RKO (cell line): ENCODE results near the gene SEMA3D.
"Not testable (repeated sequence)": the region's sequence is repeated elsewhere in the genome, so short reads cannot be mapped to it uniquely, and the experiment has no call there.

Experiments used
- DNase-seq: peaks from one replicate; pipeline ENCODE4 v3.0.0-alpha.2; 2016; ENCODE audit warnings: low spot score

Gene SEMA3D

DNA sequence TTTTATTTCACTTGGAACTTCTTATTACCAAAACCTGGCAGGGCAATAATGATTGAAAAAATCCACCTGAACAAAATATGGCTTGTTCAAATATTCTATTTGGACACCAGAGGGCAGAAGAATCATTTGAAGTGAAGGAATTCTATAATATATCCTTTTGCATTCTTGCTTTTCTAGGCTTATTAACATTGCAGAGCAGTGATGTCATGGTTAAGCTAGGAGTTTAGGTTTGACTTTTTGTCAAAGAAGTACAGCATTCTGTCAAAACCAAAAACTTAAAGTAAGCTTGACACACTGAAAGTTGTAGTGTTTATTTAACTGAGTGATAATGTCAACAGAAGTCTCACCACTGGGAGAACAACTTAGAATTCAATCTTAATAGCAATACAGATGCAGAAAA lies 156.0 kb downstream of the SEMA3D start:
- DNase-seq = peak; percentile 71

DNA sequence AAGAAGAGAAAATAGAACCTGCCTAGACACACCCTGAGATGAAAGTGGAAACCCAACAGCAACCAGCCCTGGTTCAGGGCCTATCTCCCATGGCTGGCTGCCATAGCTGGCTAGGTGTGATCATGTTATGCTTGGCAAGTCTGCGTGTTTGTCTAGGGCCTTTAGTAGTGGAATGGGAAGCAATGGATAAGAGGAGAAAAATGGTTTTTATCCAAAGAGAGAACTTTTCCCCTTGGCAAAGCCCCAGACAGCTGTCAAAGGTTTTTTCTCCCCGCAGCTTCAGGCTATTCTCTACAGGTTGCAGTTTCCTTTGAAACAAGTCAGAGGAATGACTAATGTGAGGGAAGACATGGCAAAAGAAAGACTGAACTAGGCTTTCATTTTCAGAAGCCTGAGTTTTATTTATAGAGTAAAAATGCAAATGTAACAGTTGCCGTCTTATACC lies 161.5 kb downstream of the SEMA3D start:
- no peak for DNase-seq

DNA sequence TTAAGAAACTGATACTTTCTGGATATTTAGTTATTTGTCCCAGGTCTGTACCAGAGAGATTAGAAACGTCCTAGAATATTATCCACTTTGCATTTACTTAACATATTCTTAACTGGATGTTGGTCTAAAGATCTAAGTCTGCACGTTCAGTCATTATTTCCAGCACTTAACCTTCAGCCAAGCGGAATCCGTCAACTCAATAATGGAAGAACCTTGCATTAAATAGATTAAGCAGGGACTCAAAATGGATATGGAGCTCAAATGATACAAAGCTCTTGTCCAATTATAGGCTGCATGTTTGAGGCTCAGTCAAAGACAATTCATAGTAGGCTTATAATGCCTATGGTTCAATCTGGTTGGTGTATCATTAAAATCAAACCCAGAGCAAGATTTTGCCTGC lies 162.9 kb downstream of the SEMA3D start:
- DNase-seq = no peak

DNA sequence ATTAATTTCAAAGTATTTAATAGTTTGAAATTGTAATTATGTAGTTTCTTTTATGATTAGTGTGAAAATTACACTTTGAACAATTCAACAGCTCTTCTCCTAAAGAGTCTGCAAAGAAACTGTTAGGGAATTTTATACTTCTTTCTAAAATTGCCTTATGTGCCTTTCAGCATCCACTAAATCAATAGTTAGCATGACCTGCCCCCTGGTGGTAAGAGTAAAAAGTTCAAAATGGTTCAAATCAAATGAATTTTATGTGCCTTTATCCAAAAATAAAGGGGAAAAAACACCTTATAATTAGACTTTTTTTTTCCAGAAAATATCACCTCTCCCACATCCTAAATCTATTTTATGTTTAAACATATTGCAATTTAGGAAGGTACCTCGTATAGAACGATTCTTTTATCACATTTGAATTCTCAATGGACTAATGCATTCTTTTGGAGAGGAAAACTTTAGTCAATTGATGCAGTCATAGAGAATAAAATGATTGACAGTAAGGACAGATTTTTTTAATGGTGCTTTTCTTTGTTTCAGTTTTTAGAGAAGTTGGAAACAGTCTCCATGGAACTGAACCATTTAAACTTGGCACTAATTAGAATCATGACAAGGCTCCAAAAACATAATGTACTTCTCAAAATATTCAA lies 163.7 kb downstream of the SEMA3D start:
- peak; percentile 79 for DNase-seq

DNA sequence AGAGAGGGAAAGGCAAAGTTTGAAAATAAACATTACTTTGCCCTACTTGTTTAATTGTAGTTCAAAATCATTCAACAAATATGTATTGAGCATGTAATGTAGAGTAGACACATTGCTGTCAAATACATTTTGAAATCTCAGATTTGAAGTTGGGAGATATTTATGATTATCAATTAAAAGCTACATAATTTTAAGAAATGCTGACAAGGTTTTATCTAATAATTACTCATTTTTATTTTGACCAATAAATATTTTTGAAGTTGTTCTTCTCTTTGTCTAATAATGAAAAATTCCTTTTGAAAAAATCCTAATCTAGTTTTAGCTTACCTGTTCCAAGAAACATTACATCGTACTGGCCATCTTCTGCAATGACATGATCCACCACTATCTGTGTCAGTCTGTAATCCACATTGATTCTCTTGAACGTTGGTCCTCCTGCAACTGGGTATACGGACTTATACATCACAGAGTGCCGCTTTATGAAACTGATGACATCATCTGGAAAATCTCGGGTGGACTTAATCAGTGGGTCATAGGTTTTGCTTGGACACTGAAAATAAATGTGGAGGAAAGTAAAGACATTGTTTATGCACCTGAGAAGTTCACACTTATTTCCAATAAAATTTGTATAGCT lies 164.7 kb downstream of the SEMA3D start:
- DNase-seq = peak; percentile 94

DNA sequence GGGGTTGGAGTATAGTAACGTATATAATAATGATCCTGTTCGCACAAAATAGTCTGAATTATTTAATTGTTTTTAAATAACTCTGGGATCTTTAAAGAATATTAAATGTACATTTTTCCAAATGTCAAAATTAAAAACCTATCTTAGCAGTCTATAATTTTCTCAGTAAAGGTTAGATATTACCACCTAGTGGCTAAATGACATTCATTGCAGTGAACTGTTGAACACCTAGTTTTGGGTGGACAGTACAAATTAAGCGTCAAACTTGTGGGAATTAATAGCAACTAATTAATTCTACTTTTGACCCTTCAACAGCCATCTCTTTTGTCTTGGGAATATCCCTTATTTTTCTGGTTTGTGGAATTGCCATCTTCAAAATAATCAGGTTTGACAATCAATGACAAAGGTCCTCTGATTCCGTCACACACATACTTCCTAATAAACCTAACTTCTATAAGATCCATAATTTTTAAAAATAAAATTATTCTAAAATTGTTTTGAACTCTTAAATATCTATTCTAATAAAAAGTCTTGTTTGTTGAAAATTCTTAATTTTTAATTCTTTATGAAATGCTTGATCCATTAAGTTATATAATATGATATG lies 165.7 kb downstream of the SEMA3D start:
- DNase-seq = peak; percentile 79

DNA sequence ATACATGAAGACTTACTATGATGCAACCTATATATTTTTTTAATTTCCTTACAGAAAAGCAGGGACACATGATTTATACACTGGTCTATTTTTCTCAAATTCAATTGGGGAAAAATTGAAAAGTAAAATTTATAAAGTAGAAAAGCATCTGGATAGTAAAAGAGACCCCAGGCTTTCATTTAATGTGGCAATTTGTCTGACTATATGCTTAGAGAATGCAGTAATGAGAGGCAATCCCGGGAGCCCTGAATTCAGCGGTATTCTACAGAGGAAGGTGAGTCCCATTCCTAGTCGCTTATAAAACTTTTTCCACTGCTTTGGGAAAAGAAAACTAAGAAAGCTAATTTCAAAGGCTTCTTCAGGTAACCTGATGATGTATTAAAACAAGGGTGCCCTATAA lies 167.1 kb downstream of the SEMA3D start:
- peak; percentile 38 for DNase-seq

DNA sequence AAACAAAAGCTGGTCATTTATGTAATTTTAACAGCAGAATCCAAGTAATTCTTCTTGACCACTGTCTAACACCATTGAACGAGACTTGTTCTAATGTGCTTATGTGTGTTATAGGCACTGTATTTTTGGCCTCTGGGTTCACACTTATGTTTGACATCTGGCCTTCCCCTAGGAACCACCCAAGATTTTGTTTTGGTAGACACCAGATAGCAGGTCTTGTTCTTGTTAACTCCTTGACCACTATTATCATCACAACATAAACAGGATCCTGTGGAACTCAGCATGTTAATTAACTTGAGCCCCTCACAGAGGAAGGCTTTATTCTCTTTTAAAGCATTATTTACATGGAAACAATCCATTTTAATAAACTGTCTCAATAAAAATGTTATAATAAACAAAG lies 167.7 kb downstream of the SEMA3D start:
- peak; percentile 83 for DNase-seq

DNA sequence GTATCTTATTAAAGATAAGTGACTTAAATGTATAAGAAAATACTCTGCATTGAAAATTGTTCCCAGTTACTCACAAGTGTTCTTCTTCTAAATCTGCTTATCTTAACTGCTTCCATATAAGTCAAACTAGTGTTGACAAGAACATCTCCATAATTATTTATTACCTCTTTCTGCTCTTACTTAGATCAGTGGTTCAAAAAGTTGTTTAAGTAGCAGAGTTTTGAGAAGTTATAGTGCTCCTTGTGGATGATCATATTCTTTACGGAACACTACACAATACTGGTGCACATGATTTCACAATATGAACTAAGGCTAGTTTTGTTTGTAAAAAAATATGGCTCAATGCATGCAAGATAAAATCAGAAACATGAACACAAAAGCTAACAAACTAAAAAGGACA lies 168.4 kb downstream of the SEMA3D start:
- DNase-seq = peak; percentile 74

DNA sequence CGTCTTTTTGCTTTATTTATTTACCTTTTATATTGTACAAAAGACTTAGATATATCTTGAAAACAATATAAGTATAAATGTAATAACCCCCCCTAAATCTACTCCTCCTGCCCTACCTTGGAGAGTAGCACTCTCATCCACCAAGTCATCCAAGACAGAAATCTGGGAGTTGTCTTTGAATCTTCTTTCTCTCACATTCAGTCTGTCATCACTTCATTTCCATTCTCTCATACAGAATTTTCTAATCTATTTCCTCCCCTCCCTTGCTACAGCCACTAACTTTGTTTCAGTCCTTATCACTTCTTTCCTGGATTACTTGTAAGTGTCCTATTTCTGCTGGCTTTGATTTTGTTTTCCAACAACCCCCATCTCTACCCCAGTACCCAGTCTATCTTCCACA lies 170.6 kb downstream of the SEMA3D start:
- peak; percentile 53 for DNase-seq

DNA sequence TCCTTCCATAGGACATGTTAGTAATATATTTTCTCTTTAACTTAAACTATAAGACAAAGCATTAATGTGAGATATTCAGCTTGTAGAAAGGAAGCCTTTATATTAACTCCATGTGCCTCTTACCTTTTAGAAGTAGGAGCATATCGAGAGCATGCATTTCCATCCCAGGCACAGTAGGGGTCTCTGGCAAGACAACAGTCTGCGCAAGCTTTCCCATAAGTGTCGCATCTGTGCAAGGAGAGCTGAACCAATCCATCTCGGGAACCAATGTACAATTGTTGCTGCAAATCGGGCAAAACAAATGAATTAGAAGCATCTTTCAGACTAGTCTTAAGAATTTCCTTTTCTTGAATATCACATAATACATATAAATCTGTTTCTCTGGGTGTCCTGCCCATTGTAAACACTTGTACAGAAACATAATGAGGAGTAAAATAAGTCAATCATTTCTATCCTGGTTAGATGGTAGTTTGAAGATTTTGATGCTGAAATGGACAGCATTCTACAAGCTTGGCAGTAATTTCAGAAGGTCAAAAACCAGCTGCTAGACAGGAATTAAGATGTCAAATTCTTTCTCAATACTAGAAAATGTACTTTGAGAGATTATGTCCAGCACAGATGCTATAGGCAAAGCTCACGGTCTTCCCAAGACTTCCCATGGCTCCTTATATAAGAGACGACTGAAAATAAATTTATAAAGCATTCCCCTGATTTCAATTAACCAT lies 171.8 kb downstream of the SEMA3D start:
- DNase-seq = peak; percentile 90

DNA sequence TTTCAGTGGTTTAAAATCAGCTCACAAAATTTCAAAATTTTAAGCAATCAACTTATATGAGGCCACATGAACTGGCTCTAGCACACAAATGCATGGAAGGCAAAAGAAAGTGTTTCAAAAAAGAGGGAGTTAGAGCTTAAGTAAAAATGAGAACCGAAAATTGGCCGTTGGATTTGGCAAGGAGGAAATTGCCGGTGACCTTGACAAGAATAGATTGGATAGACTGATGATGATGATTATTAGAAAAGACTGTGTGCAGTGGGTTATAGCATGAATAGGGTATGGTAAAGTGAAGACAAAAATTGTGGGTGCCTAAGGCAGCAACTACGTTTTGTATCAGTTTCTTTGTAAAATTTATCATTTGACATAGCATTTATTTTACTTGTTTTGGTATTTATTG lies 175.7 kb downstream of the SEMA3D start:
- DNase-seq = peak; percentile 53

DNA sequence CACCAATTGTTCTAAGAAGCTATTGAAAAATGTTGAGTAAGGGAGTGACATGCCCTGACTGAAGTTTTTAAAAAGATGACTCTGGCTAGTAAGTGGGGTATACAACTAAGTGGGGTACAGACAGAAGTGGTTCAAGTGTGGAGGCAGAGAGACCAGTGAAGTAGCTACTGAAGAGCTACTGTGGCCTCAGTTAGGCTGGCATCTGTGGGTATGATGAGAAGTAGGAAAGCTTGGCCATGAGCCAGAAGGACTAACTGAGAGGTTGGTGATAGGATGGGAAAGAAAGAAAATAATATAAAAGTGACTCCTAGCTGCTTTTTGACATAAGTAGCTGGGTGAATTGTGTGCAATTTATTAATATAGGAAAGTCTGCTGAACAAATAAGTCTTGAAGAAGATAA lies 176.6 kb downstream of the SEMA3D start:
- peak; percentile 82 for DNase-seq

DNA sequence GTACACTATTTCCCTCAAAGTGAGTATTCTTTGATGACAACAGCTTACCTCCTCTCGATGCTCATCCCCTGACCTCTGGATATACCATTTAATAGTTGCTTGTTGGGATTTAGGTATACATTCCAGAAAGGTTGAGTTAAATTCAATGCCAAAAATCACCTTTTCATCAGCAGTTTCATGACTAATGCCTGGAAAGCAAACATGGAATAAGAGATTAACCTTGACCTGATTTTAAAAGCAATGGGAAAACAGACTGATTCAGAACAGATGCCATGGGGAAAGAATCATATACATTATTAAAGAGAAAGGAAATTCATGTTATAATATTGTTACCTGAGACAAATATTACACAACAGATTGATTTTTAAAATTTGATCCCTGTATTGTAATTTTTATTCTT lies 180.1 kb downstream of the SEMA3D start:
- DNase-seq = no peak

DNA sequence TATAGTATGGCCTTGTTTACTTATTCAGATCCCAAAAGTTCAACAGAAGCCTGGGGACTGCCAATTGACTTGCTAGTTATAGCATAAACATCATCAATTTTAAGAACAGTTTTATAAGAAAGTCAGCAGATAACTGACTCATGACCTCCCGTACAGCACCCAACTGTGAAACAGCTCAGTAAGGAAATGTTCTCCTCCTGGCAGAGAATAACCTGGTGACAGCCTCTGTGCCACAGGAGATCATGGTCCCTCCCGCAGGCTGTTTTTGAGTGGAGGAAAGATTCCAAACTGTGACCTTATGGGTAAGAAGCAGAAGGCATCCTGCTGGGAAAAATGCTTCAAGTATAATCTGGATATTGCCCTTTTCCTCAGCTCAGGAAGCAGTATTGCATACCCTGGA lies 182.5 kb downstream of the SEMA3D start:
- DNase-seq = peak; percentile 61

DNA sequence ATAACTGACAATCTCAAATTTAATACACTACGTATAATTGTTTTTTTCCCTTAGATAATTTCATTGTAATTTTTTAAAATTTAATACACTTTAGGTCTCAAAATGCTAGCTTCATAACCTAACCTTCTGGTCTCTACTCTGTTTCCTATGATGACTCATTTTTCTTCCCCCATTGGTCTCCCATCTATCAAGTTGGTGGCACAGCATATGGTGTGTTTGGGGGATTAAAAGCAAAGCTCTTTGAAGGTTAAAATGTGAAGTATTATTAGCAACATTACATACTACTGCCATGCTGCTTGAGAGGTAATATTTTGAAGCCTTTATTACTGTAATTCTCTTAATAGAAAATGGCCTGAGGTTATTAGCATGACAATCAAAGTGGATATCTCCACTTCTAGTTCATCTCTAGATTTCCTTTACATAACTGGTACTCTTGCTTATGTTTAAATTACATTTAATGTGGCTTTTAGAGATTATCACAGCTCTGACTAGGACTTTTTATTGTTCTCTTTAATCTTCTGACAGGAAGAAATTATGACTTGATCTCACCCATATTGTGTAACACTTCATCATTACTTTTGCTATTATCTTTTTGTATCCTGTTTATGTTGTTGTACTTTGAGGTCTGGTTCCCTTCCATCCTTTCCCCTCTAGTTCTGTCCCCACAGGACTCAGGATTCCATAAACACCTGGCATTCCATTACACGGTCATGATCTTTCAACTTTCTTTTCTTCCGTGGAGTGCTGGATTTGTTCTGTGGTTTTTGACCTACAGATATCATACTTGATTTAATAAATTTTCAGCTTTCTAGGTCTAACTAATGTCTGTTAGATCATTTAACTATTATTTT lies 185.1 kb downstream of the SEMA3D start:
- no peak for DNase-seq

DNA sequence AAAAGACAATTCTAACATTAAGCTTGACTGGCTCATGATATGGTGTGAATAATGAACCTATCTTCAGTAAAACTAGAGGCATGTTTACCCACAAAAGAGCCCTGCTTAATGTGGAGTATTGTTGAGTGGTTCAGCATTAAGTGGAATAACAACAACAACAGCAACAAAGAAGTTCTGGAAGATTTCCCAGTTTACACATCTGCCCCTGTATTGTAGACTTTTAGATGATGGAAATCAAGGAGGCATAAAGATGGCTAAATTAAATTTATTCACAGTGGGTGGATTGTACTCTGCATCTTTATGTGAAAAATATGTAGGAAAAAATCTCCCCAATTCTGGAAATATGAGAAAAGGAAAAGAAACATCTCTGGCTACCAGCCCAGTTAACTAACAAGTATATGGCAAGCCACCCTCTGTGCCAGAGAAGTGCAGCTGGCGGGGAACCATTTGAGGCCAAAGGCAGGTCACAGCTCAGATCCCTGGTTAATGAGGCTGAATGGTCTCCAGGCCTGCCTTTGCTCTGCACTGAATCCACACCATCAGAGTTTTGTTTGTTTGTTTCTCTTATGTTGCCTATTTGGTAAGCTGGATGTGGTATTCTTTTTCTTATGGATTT lies 186.0 kb downstream of the SEMA3D start:
- DNase-seq = no peak

DNA sequence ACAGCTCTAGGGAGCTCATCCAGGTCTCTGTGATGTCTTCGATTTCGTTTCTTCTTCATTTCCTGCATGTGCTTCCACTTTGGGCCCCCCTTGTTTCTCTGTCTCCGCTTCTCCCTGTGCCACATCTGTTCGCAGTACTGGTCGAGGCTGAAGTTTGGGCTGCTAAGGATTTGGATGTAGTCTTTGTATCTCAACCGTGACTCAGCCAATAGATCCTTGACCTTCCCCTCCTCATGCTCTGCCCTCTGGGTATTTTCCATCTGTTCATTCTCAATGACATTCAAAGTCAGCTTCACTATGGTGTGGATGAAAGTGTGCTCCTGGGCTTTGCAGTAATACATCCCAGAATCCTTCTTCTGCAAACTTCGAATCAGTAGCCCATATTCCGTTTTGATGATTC lies 187.4 kb downstream of the SEMA3D start:
- no peak for DNase-seq

DNA sequence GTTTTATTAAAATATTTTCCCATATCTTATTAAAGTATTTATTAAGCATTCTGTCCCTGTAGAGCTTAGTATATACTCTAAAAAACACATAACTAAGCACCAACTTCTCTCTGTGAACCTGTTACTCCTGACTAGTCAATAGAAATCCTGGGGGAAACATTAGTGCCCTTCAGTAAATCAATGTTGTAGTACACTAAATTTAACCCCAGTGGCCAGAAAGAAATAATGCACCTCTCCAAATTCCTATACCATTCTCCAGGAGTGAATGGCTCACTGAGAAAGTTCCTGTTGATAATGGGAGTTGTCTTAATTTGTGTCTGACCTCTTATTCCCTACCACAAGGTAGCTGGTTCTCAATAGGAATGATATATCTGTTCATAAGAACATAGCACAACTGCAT lies 188.2 kb downstream of the SEMA3D start:
- peak; percentile 69 for DNase-seq

DNA sequence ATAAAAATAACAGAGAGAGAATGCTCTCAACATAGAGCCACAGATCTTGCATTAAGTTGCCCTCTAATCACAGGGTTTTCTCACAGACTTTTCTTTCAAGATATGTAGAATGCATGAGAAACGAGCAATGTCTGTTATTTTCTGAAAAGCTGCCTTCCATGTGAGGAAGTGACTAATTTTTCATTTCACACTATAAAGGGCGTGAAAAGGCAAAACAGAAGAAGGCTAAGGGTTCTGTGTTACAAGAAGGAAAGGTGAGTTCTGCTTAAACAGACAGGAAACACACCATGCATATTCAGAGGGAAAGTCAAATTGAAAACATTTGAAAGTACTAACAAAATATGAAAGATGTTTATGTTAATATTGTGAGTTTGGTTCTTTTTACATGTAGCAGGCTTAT lies 189.2 kb downstream of the SEMA3D start:
- DNase-seq = no peak

DNA sequence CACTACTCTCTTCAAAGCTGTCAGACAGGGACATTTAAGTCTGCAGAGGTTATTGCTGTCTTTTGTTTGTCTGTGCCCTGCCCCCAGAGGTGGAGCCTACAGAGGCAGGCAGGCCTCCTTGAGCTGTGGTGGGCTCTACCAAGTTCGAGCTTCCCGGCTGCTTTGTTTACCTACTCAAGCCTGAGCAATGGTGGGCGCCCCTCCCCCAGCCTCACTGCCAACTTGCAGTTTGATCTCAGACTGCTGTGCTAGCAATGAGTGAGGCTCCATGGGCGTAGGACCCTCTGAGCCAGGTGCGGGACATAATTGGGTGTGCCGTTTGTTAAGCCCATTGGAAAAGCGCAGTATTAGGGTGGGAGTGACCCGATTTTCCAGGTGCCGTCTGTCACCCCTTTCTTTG lies 193.9 kb downstream of the SEMA3D start:
- not testable (repeated sequence) for DNase-seq
